H9 (cell line): ENCODE measurements around the gene ARHGEF10L. TPM values are rescaled to one million over a fixed set of nuclear protein-coding genes. Genes with fewer than 3 reads are reported as not detected.
A peak's percentile ranks its signal among the peaks of the same experiment; 100 is the strongest.

Experiments used
- DNase-seq: peaks from one replicate; pipeline ENCODE4 v3.0.0-alpha.2; 2017
- H2AFZ ChIP-seq: one replicate; pipeline ENCODE4 v1.6.1; 2013; ENCODE audit warnings: mild to moderate bottlenecking, low read length, control low read depth, moderate library complexity
- H2AK5ac ChIP-seq: 2 replicates; pipeline ENCODE4 v1.6.1; 2013; ENCODE audit warnings: low read length, control low read depth, mixed read lengths; ENCODE audit not compliant: insufficient read length
- H2BK120ac ChIP-seq: one replicate; pipeline ENCODE4 v1.6.1; 2013; ENCODE audit warnings: low read depth, mild to moderate bottlenecking, low read length, control low read depth, inconsistent platforms; ENCODE audit not compliant: poor library complexity, severe bottlenecking
- H2BK12ac ChIP-seq: 2 replicates; pipeline ENCODE4 v1.6.1; 2013; ENCODE audit warnings: low read length, control low read depth, mixed read lengths, low read depth; ENCODE audit not compliant: insufficient read length
- H2BK15ac ChIP-seq: 2 replicates; pipeline ENCODE4 v1.6.1; 2013; ENCODE audit warnings: low read depth, low read length, control low read depth
- H2BK20ac ChIP-seq: one replicate; pipeline ENCODE4 v1.6.1; 2013; ENCODE audit warnings: low read depth, mild to moderate bottlenecking, low read length, control low read depth, inconsistent platforms; ENCODE audit not compliant: poor library complexity, severe bottlenecking
- H2BK5ac ChIP-seq: 2 replicates; pipeline ENCODE4 v1.6.1; 2013; ENCODE audit warnings: low read length, control low read depth, mixed read lengths; ENCODE audit not compliant: insufficient read length
- H3K14ac ChIP-seq: 2 replicates; pipeline ENCODE4 v1.6.1; 2013; ENCODE audit warnings: low read length, control low read depth; ENCODE audit not compliant: insufficient read depth
- H3K18ac ChIP-seq: 2 replicates; pipeline ENCODE4 v1.6.1; 2013; ENCODE audit warnings: low read depth, mild to moderate bottlenecking, mixed read lengths, low read length, control low read depth; ENCODE audit not compliant: insufficient read length
- H3K23ac ChIP-seq: 2 replicates; pipeline ENCODE4 v1.6.1; 2013; ENCODE audit warnings: low read length, control low read depth, mixed read lengths, low read depth; ENCODE audit not compliant: insufficient read length
- H3K23me2 ChIP-seq: 2 replicates; pipeline ENCODE4 v1.6.1; 2013; ENCODE audit warnings: low read depth, mild to moderate bottlenecking, mixed read lengths, low read length, control low read depth; ENCODE audit not compliant: insufficient read length, poor library complexity, severe bottlenecking
- H3K27ac ChIP-seq: 2 replicates; pipeline ENCODE4 v1.5.1; 2013; ENCODE audit warnings: low read length, control low read depth, mixed read lengths, low read depth; ENCODE audit not compliant: insufficient read length
- H3K27me3 ChIP-seq: 2 replicates; pipeline ENCODE4 v1.6.1; 2013; ENCODE audit warnings: low read length, control low read depth, inconsistent platforms; ENCODE audit not compliant: insufficient read depth
- H3K4ac ChIP-seq: 2 replicates; pipeline ENCODE4 v1.6.1; 2013; ENCODE audit warnings: low read depth, mild to moderate bottlenecking, control low read depth, inconsistent platforms, low read length, moderate library complexity
- H3K4me1 ChIP-seq: 2 replicates; pipeline ENCODE4 v1.6.1; 2013; ENCODE audit warnings: low read length, control low read depth, inconsistent platforms; ENCODE audit not compliant: insufficient read depth
- H3K4me2 ChIP-seq: 2 replicates; pipeline ENCODE4 v1.6.1; 2013; ENCODE audit warnings: low read length, control low read depth, mixed read lengths; ENCODE audit not compliant: insufficient read length, insufficient read depth
- H3K56ac ChIP-seq: 2 replicates; pipeline ENCODE4 v1.6.1; 2013; ENCODE audit warnings: low read depth, mild to moderate bottlenecking, mixed read lengths, low read length, control low read depth; ENCODE audit not compliant: insufficient read length
- H3K79me1 ChIP-seq: 2 replicates; pipeline ENCODE4 v1.6.1; 2013; ENCODE audit warnings: low read depth, mild to moderate bottlenecking, moderate library complexity, low read length, control low read depth, inconsistent platforms; ENCODE audit not compliant: insufficient read depth, poor library complexity, severe bottlenecking
- H3K79me2 ChIP-seq: 2 replicates; pipeline ENCODE4 v1.6.1; 2013; ENCODE audit warnings: low read length, control low read depth, inconsistent platforms; ENCODE audit not compliant: insufficient read depth
- H3K9ac ChIP-seq: 2 replicates; pipeline ENCODE4 v1.6.1; 2013; ENCODE audit warnings: low read length, control low read depth, mixed read lengths; ENCODE audit not compliant: insufficient read length; ENCODE audit errors: extremely low read depth
- H3K9me3 ChIP-seq: one replicate; pipeline ENCODE4 v1.6.1; 2013; ENCODE audit warnings: low read depth, low read length, inconsistent platforms; ENCODE audit not compliant: control insufficient read depth
- H3T11ph ChIP-seq: one replicate; pipeline ENCODE4 v1.6.1; 2013; ENCODE audit warnings: mild to moderate bottlenecking, low read length, control low read depth, inconsistent platforms
- H4K20me1 ChIP-seq: one replicate; pipeline ENCODE4 v1.6.1; 2013; ENCODE audit not compliant: control insufficient read depth, insufficient read length, insufficient read depth
- H4K5ac ChIP-seq: 2 replicates; pipeline ENCODE4 v1.6.1; 2013; ENCODE audit warnings: low read depth, mild to moderate bottlenecking, mixed read lengths, low read length, control low read depth; ENCODE audit not compliant: insufficient read length
- H4K8ac ChIP-seq: replicated peaks from 2 replicates; pipeline ENCODE4 v1.6.1; 2013; ENCODE audit warnings: low read length, control low read depth, mixed read lengths, low read depth; ENCODE audit not compliant: insufficient read length
- H4K91ac ChIP-seq: 2 replicates; pipeline ENCODE4 v1.6.1; 2013; ENCODE audit warnings: low read depth, mild to moderate bottlenecking, moderate library complexity, mixed read lengths, low read length, control low read depth; ENCODE audit not compliant: insufficient read length
- H3K27ac Mint-ChIP-seq, 3 experiments: 2 replicates in 2 of 3; 3 replicates in 1 of 3; pipeline ENCODE4 v1.8.0; 2020 to 2021; ENCODE audit warnings: mixed read lengths in 3 of 3, mild to moderate bottlenecking in 1 of 3, moderate library complexity in 1 of 3
- H3K27me3 Mint-ChIP-seq: 2 replicates; pipeline ENCODE4 v1.8.0; 2021; ENCODE audit warnings: low read depth, mild to moderate bottlenecking, moderate library complexity, mixed read lengths
- H3K36me3 Mint-ChIP-seq, 3 experiments: 2 replicates in 2 of 3; 3 replicates in 1 of 3; pipeline ENCODE4 v1.8.0; 2020 to 2021; ENCODE audit warnings: low read depth in 3 of 3, mixed read lengths in 3 of 3; ENCODE audit not compliant: insufficient read depth in 1 of 3
- H3K4me1 Mint-ChIP-seq, 2 experiments: 2 replicates each; pipeline ENCODE4 v1.8.0; 2020; ENCODE audit warnings: mixed read lengths in 2 of 2
- H3K4me3 Mint-ChIP-seq, 2 experiments: 2 replicates in 1 of 2; 3 replicates in 1 of 2; pipeline ENCODE4 v1.8.0; 2020 to 2021; ENCODE audit warnings: mild to moderate bottlenecking in 2 of 2, mixed read lengths in 2 of 2, moderate library complexity in 1 of 2
- H3K9me3 Mint-ChIP-seq, 2 experiments: 2 replicates in 1 of 2; 3 replicates in 1 of 2; pipeline ENCODE4 v1.8.0; 2020; ENCODE audit warnings: mild to moderate bottlenecking in 2 of 2, mixed read lengths in 2 of 2, moderate library complexity in 1 of 2
- CTCF ChIP-seq: fragments of 200-600 bp; sonication (generic); conservative IDR thresholded peaks from 3 replicates; pipeline ENCODE4 v1.8.0; 2021; ENCODE audit warnings: antibody characterized with exemption, mild to moderate bottlenecking
- WGBS: extraction: QIAGEN DNeasy Blood & Tissue Kit; methylation state at CpG from one replicate; pipeline ENCODE4 v1.1.7; 2013; ENCODE audit warnings: missing lambda C conversion rate, low lambda C conversion rate, mixed read lengths; ENCODE audit not compliant: insufficient read length; ENCODE audit errors: extremely low coverage; 5-methylcytosine and 5-hydroxymethylcytosine counted together
- total RNA-seq: library from RNA; stranded (reverse); gene quantifications from 2 replicates; pipeline ENCODE4 v1.2.1, GENCODE V29; 2021

Gene ARHGEF10L
- total RNA-seq, 1 experiment from 2014 or later, result 20.2 TPM

- Histone ChIP-seq H3K56ac (no peak overlapping the region), H3K27me3 (no peaks in the 10 kb centered on the region), H3K79me2 (peaks cover 7% of the 10 kb centered on the region; the same call in 1 of the 2 replicates), H3K27ac (no peak overlapping the region), H3K14ac (peak overlapping the region; percentile 5; the same call in 1 of the 2 replicates), H2AK5ac (no peak overlapping the region), H3K9ac (no peak overlapping the region), H3K9me3 (no peaks in the 10 kb centered on the region), H4K5ac (no peak overlapping the region), H2BK12ac (peak overlapping the region; percentile 12), H3K18ac (no peak overlapping the region), H3K79me1 (no peaks in the 10 kb centered on the region), H3K4me1 (peaks cover 7% of the 10 kb centered on the region; the same call in 1 of the 2 replicates), H4K91ac (no peak overlapping the region), H3K4me2 (peak overlapping the region; percentile 35), H2BK15ac (no peak overlapping the region), H3K23ac (no peak overlapping the region), H2AFZ (no peak overlapping the region), H2BK120ac (no peak overlapping the region), H4K20me1 (no peaks in the 10 kb centered on the region), H2BK5ac (no peak overlapping the region), H3K23me2 (peaks cover 11% of the 10 kb centered on the region), H4K8ac (no peak overlapping the region), H3K4ac (no peak overlapping the region), H2BK20ac (no peak overlapping the region), H3T11ph (no peak overlapping the region)
- Mint-ChIP-seq H3K36me3 (no peaks in the 10 kb centered on the region; a peak in 2 of 7 replicates), H3K27me3 (no peaks in the 10 kb centered on the region), H3K27ac (peak overlapping the region; percentile 26 to 90 (median 89)), H3K4me3 (peak overlapping the region; percentile 75 to 85), H3K9me3 (peaks cover 2 to 3% of the 10 kb centered on the region in 2 experiments; a peak in 3 of 5 replicates), H3K4me1 (peaks cover 35 to 49% of the 10 kb centered on the region in 2 experiments)
- no CpG with 5 or more reads among the region's 13 CpGs for WGBS
- peak; percentile 90 for DNase-seq
- no peak for TF ChIP-seq CTCF
These were observed 925 bp upstream of the ARHGEF10L start for GRCh38 chr1:17538428-17539117.
